SK-N-SH (cell line): Measurements from ENCODE around the gene IL1R1.

Experiments used
- RCOR1 ChIP-seq: fragments of 150-350 bp; IDR thresholded peaks from 2 replicates; pipeline ENCODE4 v1.6.1; 2017; ENCODE audit warnings: antibody characterized with exemption, low read length
- TF ChIP-seq, protein P1 (sequence below): fragments of 200-600 bp; sonication (generic); IDR thresholded peaks from 2 replicates; pipeline ENCODE4 v1.6.1; 2017; ENCODE audit warnings: antibody characterized with exemption, mild to moderate bottlenecking, moderate library complexity

GRCh38 chr2:102184568-102184967 lies 42.0 kb downstream of the IL1R1 start:
- no peak for TF ChIP-seq RCOR1
- TF ChIP-seq, protein P1, sequence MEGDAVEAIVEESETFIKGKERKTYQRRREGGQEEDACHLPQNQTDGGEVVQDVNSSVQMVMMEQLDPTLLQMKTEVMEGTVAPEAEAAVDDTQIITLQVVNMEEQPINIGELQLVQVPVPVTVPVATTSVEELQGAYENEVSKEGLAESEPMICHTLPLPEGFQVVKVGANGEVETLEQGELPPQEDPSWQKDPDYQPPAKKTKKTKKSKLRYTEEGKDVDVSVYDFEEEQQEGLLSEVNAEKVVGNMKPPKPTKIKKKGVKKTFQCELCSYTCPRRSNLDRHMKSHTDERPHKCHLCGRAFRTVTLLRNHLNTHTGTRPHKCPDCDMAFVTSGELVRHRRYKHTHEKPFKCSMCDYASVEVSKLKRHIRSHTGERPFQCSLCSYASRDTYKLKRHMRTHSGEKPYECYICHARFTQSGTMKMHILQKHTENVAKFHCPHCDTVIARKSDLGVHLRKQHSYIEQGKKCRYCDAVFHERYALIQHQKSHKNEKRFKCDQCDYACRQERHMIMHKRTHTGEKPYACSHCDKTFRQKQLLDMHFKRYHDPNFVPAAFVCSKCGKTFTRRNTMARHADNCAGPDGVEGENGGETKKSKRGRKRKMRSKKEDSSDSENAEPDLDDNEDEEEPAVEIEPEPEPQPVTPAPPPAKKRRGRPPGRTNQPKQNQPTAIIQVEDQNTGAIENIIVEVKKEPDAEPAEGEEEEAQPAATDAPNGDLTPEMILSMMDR, result no peak
